Ascending aorta (tissue), 2 donors: ENCODE data around the gene KCNE4. TPM values are rescaled to one million over a fixed set of nuclear protein-coding genes. Genes with fewer than 3 reads are reported as not detected.

Experiments
- DNase-seq, 2 donors: peaks; one replicate each; pipeline ENCODE4 v3.0.0-alpha.2; 2019; ENCODE audit warnings: low spot score in 2 of 2
- H3K27ac ChIP-seq, 2 donors: fragments of 200-600 bp; sonication (generic); one replicate each; pipeline ENCODE4 v1.5.1; 2016 to 2017; ENCODE audit warnings: mild to moderate bottlenecking in 1 of 2
- H3K27me3 ChIP-seq: fragments of 200-600 bp; sonication (generic); one replicate; pipeline ENCODE4 v1.5.1; 2017
- H3K36me3 ChIP-seq, 2 donors: fragments of 200-600 bp; sonication (generic); one replicate each; pipeline ENCODE4 v1.5.1; 2016
- H3K4me1 ChIP-seq, 2 donors: fragments of 200-600 bp; sonication (generic); one replicate each; pipeline ENCODE4 v1.5.1; 2016 to 2017; ENCODE audit warnings: mild to moderate bottlenecking in 1 of 2
- H3K4me3 ChIP-seq, 2 donors: fragments of 200-600 bp; sonication (generic); one replicate each; pipeline ENCODE4 v1.5.1; 2016 to 2017; ENCODE audit warnings: mild to moderate bottlenecking in 1 of 2
- H3K9me3 ChIP-seq, 2 donors: fragments of 200-600 bp; sonication (generic); one replicate each; pipeline ENCODE4 v1.5.1; 2016
- CTCF ChIP-seq, 3 experiments: fragments of 200-600 bp in 2 of 3; fragments of 450-650 bp in 1 of 3; sonication (generic) in 2 of 3; IDR thresholded peaks; one replicate each; pipeline ENCODE4 v1.5.1; 2016 to 2019; ENCODE audit warnings: antibody characterized with exemption in 3 of 3, mild to moderate bottlenecking in 1 of 3, moderate library complexity in 1 of 3
- intact Hi-C: fragments of 100-400 bp; cut with DNase I; formaldehyde crosslinking; loops from one replicate; pipeline ENCODE4 v1.15.1; 2023
- total RNA-seq: library from RNA; depleted of rRNA; stranded (reverse); fragments of >200 nt; gene quantifications from one replicate; pipeline ENCODE4 v1.1.0, GENCODE V29; 2016

Gene KCNE4
- total RNA-seq, 1 donor from 2014 or later, result 18.3 TPM

DNA sequence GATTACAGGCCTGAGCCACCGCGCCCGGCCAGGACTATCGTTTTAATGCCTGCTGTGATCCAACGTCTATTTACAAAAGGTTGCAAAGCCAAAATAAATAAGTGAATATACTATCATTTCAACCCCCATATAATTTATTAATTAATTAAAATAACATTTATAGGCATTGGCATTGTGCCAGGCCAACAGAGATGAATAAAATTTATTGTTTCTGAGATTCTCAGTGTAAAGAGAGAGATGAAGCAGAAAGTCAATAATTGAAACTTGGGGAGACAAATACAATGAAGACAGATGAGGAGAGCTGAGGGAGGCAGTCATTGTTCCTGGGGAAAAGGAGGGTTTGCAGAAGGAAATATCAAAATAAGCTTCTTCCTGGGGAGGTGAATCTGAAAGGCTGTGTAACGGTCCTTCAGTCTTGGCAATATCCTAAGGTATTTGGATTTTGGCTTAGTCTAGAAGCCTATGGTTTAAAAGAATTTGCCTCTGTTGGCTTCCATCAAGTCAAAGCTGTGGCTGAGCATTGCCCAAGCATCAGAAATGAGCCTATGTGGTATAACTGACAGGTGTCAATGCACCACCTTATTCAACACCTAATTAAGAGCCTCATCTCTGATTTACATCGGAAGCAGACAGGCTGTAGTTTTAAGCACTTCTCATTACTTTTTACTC, 31.5 kb downstream of the KCNE4 start:
- H3K27me3 ChIP-seq, result no peaks in the 10 kb centered on the region
- no peaks in the 10 kb centered on the region for H3K9me3 ChIP-seq
- DNase-seq, result no peak
- H3K27ac ChIP-seq, result no peak overlapping the region
- H3K36me3 ChIP-seq, result no peaks in the 10 kb centered on the region
- intact Hi-C loops, result no loop called here
- no peak overlapping the region for H3K4me3 ChIP-seq
- H3K4me1 ChIP-seq, result no peaks in the 10 kb centered on the region
- no peak for TF ChIP-seq CTCF (IDR thresholded peaks at IDR 0.05)

- H3K4me1 ChIP-seq, result no peaks in the 10 kb centered on the region
- no peaks in the 10 kb centered on the region for H3K36me3 ChIP-seq
- DNase-seq, result no peak
- TF ChIP-seq CTCF (IDR thresholded peaks at IDR 0.05), result no peak
- intact Hi-C loops, result no loop called here
- no peak overlapping the region for H3K27ac ChIP-seq
- H3K4me3 ChIP-seq, result no peak overlapping the region
- no peaks in the 10 kb centered on the region for H3K9me3 ChIP-seq
- no peaks in the 10 kb centered on the region for H3K27me3 ChIP-seq
Observed at GRCh38 chr2:223084873-223085272, 32.9 kb downstream of the KCNE4 start.

DNA sequence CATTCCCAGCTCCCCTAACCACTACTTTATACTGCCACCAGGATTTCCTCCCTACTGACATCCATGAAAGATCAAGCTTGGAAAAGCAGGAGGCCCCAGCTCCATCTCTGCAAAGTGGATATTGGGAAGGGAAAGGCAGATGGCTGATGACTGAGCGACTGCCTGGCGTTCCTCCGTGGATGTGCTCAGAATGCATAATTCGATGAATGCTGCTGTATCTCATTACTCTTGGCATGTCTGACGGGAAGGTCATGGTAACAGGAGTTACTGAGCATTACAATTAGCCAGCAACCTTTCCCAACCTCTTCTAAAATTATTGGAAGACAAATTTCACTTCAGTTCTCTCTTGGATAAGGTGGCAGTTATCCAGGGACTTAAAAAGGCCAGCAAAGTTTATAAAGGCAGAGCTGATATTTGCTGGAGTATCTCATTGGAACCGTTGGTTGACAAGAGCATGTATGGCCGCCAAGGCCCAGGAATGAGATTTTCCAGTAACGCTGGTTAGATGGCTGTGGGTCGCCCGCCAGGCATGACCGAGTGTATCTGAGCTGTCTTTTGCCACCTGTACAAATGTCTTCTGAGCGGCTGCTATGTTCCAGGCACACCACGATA, 34.5 kb downstream of the KCNE4 start:
- Histone ChIP-seq H3K27me3 (no peaks in the 10 kb centered on the region), H3K36me3 (no peaks in the 10 kb centered on the region), H3K4me1 (no peaks in the 10 kb centered on the region), H3K9me3 (no peaks in the 10 kb centered on the region), H3K27ac (no peak overlapping the region), H3K4me3 (no peak overlapping the region)
- no peak for TF ChIP-seq CTCF (IDR thresholded peaks at IDR 0.05)
- DNase-seq, result no peak
- intact Hi-C loops, result no loop called here

GRCh38 chr2:223087466-223087865, 35.5 kb downstream of the KCNE4 start:
- Histone ChIP-seq H3K27ac (no peak overlapping the region), H3K9me3 (no peaks in the 10 kb centered on the region), H3K4me1 (no peaks in the 10 kb centered on the region), H3K4me3 (no peak overlapping the region), H3K36me3 (no peaks in the 10 kb centered on the region), H3K27me3 (no peaks in the 10 kb centered on the region)
- DNase-seq, result no peak
- intact Hi-C loops, result no loop called here
- TF ChIP-seq CTCF (IDR thresholded peaks at IDR 0.05), result no peak

DNA sequence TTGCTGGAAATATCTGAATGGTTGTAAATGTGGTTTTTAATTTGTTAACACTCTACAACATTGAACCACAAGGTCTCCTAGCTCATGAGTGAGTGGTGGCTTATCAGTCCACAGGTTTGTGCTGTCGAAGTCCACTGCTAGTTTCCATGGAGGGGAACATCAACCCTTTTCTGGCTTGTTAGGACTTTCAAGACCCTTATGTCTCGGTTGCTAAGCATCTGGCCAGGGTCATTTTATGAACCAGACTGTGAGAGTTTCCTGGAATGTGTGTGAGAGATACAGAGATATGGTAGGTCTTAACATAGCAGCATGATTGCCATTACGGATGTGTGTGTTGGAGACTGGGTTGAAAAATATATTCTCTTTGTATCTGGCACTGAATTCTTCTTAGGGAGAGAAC, 36.9 kb downstream of the KCNE4 start:
- Histone ChIP-seq H3K27me3 (no peaks in the 10 kb centered on the region), H3K9me3 (no peaks in the 10 kb centered on the region), H3K36me3 (no peaks in the 10 kb centered on the region), H3K27ac (no peak overlapping the region), H3K4me3 (no peak overlapping the region), H3K4me1 (no peaks in the 10 kb centered on the region)
- TF ChIP-seq CTCF (IDR thresholded peaks at IDR 0.05), result no peak
- intact Hi-C loops, result no loop called here
- no peak for DNase-seq
